Bone marrow (tissue), 2 donors: ENCODE results near the gene ABHD5.
A peak's percentile ranks its signal among the peaks of the same experiment; 100 is the strongest.

ENCODE experiments used
- DNase-seq, 2 donors: peaks; one replicate each; lab custom pipeline; 2025; lab: John Stamatoyannopoulos, UW

Gene ABHD5

GRCh38 chr3:43757666-43758321, 67.1 kb downstream of the ABHD5 start:
- no peak for DNase-seq

GRCh38 chr3:43758592-43759225, 68.0 kb downstream of the ABHD5 start:
- DNase-seq: no peak

GRCh38 chr3:43759297-43759782, 68.6 kb downstream of the ABHD5 start:
- DNase-seq: no peak

- no peak for DNase-seq
Observed at GRCh38 chr3:43759938-43760337, 69.2 kb downstream of the ABHD5 start.

GRCh38 chr3:43760938-43761337, 70.2 kb downstream of the ABHD5 start:
- no peak for DNase-seq

GRCh38 chr3:43762451-43762850, 71.7 kb downstream of the ABHD5 start:
- DNase-seq: no peak

DNA sequence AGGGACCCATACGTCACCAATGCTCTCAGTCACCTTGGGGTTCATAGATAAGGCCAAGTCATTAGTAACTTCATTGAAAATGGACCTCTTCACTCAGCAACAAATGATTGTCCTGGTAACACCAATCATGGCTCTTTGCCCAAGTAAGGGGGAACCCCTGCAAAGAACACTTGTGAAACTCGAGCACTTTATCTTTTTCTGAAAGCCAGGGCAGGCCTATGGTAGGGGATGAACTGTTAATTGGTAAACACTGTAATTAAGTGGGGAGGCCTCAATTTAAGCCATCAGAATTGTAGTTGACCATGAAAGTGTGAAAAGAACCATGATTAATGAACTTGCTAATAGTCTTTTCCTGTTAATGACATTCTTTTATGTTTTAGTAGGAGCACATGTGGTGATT, 73.3 kb downstream of the ABHD5 start:
- DNase-seq: no peak

GRCh38 chr3:43764471-43764870, 73.7 kb downstream of the ABHD5 start:
- DNase-seq: no peak

- no peak for DNase-seq
Observed at GRCh38 chr3:43765521-43765971, 74.8 kb downstream of the ABHD5 start.

- no peak for DNase-seq
Observed at GRCh38 chr3:43766672-43767465, 76.1 kb downstream of the ABHD5 start.

GRCh38 chr3:43768381-43768973, 77.7 kb downstream of the ABHD5 start:
- no peak for DNase-seq

DNA sequence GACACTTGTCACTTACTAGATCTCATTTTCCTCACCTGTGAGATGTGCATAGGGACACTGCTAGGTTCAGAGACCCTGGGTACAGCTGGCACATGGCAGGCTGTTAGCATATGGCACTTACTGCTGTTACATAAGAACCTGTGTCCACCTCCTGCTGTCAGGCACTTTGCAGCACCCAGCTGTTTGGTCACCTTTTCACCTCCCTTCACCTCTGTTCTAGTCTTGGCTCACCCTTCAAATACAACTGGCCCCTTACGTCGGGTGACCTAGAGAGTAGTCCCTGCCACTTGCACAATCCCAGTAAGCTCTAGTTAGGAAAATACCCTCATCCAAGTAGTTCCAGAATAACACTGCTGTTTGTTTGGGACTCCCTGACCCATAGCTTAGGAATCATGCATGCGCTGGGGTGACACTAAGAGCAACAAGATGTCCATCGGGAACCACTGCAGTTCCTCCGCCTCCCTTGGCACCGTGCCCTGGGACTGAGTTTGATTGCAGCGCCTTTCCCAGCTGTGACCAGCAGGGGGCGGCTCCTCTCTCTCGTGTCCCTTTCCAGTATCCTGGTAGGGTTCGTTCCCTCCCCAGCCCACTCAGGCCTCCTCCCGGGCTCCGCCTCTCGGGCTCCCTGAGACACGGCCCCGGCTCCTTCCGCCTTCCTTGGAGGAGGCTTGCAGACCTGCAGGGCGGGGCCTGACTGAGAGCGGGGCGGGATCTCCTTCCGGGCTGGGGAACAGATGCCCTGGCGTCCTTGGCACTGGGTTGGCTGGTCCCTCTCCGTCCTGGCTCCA, 78.6 kb downstream of the ABHD5 start:
- peak; percentile 30 to 71 for DNase-seq

DNA sequence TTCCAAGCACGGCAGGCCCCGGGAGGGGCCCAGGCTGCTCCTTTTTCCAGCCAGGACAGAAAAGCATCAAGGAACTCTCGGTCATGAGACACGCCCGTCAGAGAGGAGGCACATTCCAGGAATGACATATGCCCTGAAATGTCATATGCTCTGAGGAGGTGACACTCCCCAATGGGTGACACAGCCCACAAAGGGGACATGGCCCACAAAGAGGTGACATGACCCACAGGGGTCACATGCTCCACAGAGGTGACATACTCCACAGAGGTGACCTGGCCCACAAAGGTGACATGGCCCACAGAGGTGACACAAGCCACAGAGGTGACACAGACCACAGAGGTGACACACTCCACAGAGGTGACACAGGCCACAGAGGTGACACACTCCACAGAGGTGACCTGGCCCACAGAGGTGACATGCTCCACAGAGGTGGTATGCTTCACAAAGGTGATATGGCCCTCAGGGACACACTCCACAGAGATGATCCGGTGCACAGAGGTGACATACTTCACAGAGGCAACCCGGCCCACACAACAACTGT, 79.2 kb downstream of the ABHD5 start:
- no peak for DNase-seq

DNA sequence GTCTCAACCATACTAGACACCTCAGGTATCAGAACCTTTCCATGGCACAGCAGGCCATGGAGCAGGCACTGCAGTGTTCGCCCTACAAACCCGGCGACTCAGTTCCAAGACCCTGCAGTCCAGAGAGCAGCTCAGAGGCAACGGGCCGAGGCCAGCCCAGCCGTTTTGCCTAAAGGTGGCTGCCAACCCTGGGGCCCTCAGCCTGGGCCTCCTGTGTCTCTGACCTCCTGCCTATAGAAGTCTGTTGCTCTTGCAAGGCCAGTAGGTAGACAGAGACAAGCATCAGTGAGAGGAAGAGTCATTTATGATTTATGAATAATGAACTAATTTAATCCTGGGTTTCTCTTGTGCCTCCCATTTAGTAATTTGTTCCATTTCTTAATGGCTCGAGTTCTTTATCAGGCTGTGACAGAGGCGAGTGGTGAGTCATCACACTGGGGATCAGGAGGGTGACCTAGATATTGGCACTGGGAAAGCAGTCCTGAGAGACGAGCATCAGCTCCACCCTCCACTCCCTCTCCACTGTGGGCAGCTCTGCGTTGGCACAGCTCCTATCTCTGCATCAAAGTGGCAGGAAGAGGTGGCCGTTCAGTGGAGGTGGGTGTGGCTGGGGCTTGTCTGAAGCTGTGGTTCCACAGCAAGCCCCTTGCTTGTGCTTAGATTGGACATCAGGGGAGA, 79.8 kb downstream of the ABHD5 start:
- peak; percentile 15 to 20 for DNase-seq

- DNase-seq: no peak
Observed at GRCh38 chr3:43771610-43772009, 80.9 kb downstream of the ABHD5 start.

GRCh38 chr3:43773273-43774094, 82.7 kb downstream of the ABHD5 start:
- peak; percentile 28 for DNase-seq

DNA sequence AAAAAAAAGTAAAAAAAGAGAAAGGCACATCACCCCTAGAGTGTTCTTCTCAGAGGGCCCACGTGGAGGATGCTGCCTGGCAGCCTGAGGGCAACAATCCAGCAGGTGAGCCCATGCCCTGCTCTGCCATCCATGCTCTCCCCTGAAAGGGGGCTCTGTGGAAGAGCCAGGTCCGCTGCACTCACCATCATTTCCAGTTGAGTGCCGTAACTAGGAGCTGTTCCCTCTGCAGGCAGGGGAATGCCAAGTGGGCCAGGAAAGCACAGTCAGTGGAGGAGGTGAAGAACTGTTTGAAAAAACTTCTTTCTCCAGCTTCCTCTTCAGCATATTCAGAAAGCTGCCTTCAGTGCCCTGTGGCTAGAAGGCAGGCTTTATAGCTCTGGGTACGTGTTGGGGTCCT, 84.1 kb downstream of the ABHD5 start:
- DNase-seq: no peak

DNA sequence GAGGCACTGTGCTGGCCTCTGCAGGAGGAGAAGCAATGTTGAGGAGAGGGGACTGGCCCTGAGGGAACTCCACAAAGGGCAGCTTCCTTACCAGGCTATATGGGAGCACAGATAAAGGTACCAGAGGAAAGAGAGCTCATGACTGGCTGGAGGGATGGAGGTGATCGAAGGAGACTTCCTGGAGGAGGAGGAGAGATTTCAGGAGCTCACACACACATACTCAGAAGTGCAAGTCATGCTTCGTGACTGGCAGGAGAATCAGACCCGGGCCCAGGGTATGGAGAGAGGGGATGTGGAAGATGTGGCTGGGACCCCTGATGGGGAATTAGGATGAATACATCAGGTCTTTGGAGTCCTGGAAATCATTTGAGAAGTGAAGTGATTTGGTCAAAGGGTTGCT, 85.4 kb downstream of the ABHD5 start:
- DNase-seq: no peak

DNA sequence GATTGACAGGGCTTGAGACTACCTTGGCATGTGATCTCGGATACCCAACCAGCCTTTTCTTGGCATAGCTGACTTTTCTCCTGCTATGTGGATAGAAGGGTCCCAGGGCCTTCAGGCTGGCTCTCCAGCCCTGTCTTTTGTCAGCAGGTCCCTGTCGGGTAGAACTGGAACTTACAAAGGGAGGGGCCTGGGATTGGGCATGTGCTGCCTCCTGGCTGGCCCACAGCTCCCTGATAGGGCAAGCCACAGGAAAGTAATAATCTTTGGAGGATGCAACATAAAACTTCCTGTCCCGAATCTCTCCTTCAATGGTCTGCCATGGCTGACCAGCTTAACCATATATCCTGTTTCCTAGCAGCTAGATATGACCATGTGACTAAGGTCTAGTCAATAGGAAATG, 89.1 kb downstream of the ABHD5 start:
- no peak for DNase-seq

DNA sequence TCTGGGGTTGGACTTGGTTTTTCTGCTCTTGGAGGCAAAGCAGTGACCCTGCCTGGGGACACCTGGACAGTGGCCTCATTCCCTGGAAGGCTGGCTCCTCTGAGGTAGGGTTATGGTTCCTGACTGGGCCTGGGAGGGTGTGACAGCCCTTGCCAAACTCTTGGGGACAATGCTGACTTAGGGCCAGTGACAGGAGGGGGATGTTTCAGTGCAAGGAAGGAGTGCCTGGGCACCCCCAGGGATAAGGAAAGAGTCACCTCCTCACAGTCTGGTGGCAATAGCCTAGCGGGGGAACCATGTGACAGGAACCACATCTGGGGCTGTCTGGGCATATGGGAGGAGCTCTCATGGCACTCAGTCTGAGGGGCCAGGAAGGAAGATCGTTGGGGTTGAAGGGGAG, 91.8 kb downstream of the ABHD5 start:
- DNase-seq: no peak
